Activated CD8-positive, alpha-beta memory T cell treated with anti-CD3 and anti-CD28 coated beads, Interleukin-2, amount 50 U/mL, for 24 hours (primary cell): ENCODE data around the gene RTEL1.

Experiments used
- DNase-seq: peaks from one replicate; pipeline ENCODE4 v3.0.0-alpha.2; 2020; ENCODE audit errors: extremely low read depth

The RTEL1 gene

GRCh38 chr20:63690003-63690897 is 32.1 kb downstream of the RTEL1 start:
- DNase-seq: no peak

GRCh38 chr20:63690898-63691710 is 33.0 kb downstream of the RTEL1 start:
- no peak for DNase-seq

GRCh38 chr20:63691711-63692435 is 33.8 kb downstream of the RTEL1 start:
- DNase-seq: no peak

- no peak for DNase-seq
Measured at GRCh38 chr20:63692436-63693082, 34.4 kb downstream of the RTEL1 start.

- no peak for DNase-seq
Measured at GRCh38 chr20:63693083-63693732, 35.1 kb downstream of the RTEL1 start.

- no peak for DNase-seq
Measured at GRCh38 chr20:63693733-63694583, 35.8 kb downstream of the RTEL1 start.

- no peak for DNase-seq
Measured at GRCh38 chr20:63694584-63695423, 36.7 kb downstream of the RTEL1 start.

- no peak for DNase-seq
Measured at GRCh38 chr20:63695424-63696305, 37.6 kb downstream of the RTEL1 start.

- DNase-seq: no peak
Measured at GRCh38 chr20:63696306-63696627, 38.2 kb downstream of the RTEL1 start.

GRCh38 chr20:63696628-63697356 is 38.7 kb downstream of the RTEL1 start, which contains the start of gene TNFRSF6B:
TSS of gene TNFRSF6B (plus strand) at chr20:63696652. CDS start at chr20:63696768, 116 bp downstream.
- no peak for DNase-seq

GRCh38 chr20:63697357-63697867 is 39.3 kb downstream of the RTEL1 start:
- no peak for DNase-seq

- DNase-seq: no peak
Measured at GRCh38 chr20:63697868-63698545, 39.9 kb downstream of the RTEL1 start.

GRCh38 chr20:63698739-63699465 is 40.8 kb downstream of the RTEL1 start:
- no peak for DNase-seq

GRCh38 chr20:63699466-63700198 is 41.5 kb downstream of the RTEL1 start:
- no peak for DNase-seq
